Kidney epithelial cell (primary cell): ENCODE measurements around the gene ALDH3B2. TPM values are rescaled to one million over a fixed set of nuclear protein-coding genes. Genes with fewer than 3 reads are reported as not detected.
A peak's percentile ranks its signal among the peaks of the same experiment; 100 is the strongest.

Source experiments
- DNase-seq: peaks from one replicate; pipeline ENCODE4 v3.0.0-alpha.2; 2010; ENCODE audit warnings: low read depth
- H3K27me3 ChIP-seq: 2 replicates; pipeline ENCODE4 v1.6.0; 2011; ENCODE audit warnings: low read length; ENCODE audit not compliant: control insufficient read depth, insufficient read depth
- H3K36me3 ChIP-seq: 2 replicates; pipeline ENCODE4 v1.5.1; 2011; ENCODE audit warnings: low read length; ENCODE audit not compliant: control insufficient read depth, insufficient read depth
- H3K4me3 ChIP-seq: 2 replicates; pipeline ENCODE4 v1.5.1; 2011; ENCODE audit warnings: low read depth, mild to moderate bottlenecking, control low read depth, low read length
- total RNA-seq: library from RNA; depleted of rRNA; stranded (reverse); fragments of >200 nt; gene quantifications from 2 replicates; pipeline ENCODE4 v1.2.3, GENCODE V29; 2015
- TF ChIP-seq, protein P1 (sequence below): IDR thresholded peaks from 2 replicates; pipeline ENCODE4 v1.5.1; 2011; ENCODE audit warnings: mild to moderate bottlenecking, moderate library complexity, low read length, control low read depth, inconsistent platforms; ENCODE audit not compliant: insufficient read depth, poor library complexity, severe bottlenecking

Gene ALDH3B2
- total RNA-seq, 1 donor from 2014 or later, result 0.13 TPM

DNA sequence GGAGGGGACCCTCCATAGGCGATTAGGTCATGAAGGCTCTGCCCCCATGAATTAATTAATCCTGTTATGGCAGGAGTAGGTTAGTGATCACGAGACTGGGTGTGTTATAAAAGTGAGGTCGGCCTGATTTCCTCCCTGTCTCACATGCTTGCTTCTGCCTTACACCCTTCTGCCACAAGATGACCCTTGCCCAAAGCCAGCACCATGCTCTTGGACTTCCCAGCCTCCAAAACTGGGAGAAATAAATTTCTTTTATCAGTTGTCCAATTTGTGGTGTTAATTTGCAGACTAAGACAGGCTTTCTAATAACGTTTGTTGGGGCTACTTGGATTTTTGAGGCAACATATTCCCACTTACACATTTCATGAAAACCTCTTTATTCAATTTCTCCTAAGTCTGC, 23.4 kb upstream of the ALDH3B2 start:
- peaks cover 8% of the 10 kb centered on the region for H3K27me3 ChIP-seq
- H3K36me3 ChIP-seq, result no peaks in the 10 kb centered on the region
- H3K4me3 ChIP-seq, result no peak overlapping the region
- TF ChIP-seq, protein P1, sequence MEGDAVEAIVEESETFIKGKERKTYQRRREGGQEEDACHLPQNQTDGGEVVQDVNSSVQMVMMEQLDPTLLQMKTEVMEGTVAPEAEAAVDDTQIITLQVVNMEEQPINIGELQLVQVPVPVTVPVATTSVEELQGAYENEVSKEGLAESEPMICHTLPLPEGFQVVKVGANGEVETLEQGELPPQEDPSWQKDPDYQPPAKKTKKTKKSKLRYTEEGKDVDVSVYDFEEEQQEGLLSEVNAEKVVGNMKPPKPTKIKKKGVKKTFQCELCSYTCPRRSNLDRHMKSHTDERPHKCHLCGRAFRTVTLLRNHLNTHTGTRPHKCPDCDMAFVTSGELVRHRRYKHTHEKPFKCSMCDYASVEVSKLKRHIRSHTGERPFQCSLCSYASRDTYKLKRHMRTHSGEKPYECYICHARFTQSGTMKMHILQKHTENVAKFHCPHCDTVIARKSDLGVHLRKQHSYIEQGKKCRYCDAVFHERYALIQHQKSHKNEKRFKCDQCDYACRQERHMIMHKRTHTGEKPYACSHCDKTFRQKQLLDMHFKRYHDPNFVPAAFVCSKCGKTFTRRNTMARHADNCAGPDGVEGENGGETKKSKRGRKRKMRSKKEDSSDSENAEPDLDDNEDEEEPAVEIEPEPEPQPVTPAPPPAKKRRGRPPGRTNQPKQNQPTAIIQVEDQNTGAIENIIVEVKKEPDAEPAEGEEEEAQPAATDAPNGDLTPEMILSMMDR, result no peak
- no peak for DNase-seq

DNA sequence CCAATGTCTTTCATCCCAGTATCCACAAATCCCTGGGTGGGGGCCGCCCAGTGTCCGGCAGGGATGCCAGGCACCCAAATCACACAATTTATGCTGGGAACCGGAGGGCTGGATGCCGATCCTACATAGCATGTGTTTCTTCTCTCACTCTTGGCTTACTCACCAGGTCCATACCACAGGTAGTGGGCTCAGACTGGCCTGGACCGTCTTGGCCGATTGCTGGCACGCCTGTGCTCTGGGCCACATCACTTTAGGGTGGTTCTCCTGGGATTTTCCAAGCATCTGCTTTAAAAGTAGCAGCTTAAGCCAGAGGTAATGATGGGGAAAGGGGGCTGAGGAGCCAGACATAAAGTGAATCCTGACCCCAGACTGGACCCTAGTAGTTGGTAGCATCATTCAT, 22.6 kb upstream of the ALDH3B2 start:
- Histone ChIP-seq H3K36me3 (no peaks in the 10 kb centered on the region), H3K4me3 (no peak overlapping the region), H3K27me3 (peaks cover 8% of the 10 kb centered on the region)
- TF ChIP-seq, protein P1, result no peak
- DNase-seq, result no peak

DNA sequence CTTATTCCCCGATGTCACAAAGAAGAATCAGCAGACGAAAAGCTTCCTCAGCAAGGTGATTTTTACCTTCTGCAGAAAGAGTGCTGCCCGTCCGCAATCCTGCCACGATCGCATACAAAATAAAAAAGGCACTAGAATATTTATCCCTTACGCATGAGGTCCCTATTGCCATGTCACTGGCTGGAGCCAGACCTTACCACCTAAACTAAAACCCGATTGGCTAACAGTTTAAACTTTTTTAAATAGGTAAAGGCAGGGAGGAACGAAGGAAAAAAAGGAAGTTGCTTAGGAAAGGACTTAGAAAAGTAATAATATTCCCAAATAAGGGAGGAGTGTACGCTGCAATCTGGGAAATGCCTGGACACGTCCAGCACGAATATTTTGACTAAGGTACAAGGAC, 21.2 kb upstream of the ALDH3B2 start:
- Histone ChIP-seq H3K27me3 (peaks cover 8% of the 10 kb centered on the region), H3K4me3 (no peak overlapping the region), H3K36me3 (no peaks in the 10 kb centered on the region)
- TF ChIP-seq, protein P1, result no peak
- no peak for DNase-seq

DNA sequence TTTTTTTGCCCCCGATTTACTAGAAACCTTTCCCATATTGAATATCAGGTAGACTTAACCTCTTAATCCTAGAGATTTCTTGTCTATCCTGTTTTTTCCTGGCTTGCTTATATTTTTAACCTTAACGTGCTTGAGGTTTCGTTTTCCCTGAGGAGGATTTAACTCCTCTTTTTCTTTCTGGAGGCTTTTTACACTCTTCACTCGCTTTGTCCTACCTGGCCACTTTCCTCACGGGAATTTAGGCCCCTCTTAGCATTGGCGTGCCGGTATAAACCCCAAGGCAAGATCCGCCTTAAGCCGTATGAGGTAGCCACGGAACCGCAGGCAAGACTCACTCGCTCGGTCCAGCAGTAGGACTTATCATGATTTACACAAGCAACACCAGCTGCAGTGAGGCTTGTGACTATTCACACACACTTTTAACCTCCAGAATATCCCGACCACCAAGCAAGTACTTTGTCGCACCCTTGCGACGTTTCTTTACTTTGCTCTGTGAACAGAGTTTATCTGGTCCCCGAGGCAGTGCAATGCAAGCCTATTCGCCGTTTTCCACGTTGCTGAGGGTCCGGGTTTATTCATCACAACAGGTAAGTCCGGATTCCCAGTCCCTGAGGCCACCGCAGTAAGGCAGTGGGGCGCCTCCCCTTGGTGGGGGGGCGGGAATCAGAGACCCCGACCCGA, 20.6 kb upstream of the ALDH3B2 start:
- no peak overlapping the region for H3K4me3 ChIP-seq
- TF ChIP-seq, protein P1, result no peak
- DNase-seq, result no peak
- H3K36me3 ChIP-seq, result no peaks in the 10 kb centered on the region
- peaks cover 8% of the 10 kb centered on the region for H3K27me3 ChIP-seq

DNA sequence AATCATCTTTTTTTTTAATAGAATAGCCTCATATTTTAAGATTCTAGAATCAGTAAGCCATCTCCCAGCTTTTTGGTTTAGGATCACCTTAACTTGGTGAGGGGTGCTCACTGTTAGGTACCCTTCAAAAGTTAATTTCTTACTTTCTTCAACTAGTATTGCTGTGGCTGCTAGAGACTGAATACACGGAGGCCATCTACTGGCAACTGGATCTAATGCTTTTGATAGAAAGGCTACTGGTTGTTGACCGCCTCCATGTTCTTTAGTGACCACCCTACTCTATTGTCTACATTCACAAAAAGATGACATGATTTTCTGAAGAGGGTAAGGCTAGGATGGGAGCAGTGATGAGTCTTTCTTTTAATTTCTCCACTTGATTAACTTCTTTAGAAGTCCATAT, 16.7 kb upstream of the ALDH3B2 start:
- no peak for DNase-seq
- Histone ChIP-seq H3K4me3 (no peak overlapping the region), H3K27me3 (peaks cover 2% of the 10 kb centered on the region), H3K36me3 (no peaks in the 10 kb centered on the region)
- TF ChIP-seq, protein P1, result peak; percentile 14

DNA sequence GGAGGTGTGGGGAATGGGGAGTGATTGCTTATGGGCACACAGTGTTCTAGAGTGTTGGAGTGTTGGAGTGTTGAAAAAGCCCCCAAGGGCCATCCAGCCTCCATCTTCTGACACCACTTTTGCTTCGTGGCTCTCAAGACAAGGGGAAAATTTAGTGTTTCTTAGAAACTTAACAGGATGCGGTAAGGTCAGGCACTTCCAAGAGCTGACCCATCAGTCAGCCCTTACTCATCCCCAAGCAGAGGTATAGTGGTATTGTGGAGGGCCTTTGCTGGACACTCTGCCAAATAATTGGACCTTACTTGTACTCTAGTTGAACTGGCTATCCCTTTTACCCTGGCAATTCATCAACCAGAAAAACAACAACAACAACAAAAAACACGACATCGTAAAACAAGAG, 14.8 kb upstream of the ALDH3B2 start:
- Histone ChIP-seq H3K36me3 (no peaks in the 10 kb centered on the region), H3K27me3 (no peaks in the 10 kb centered on the region), H3K4me3 (no peak overlapping the region)
- TF ChIP-seq, protein P1, result no peak
- DNase-seq, result no peak
